D341Med (cell line): ENCODE results near the gene EVI5.
A peak's percentile ranks its signal among the peaks of the same experiment; 100 is the strongest.
"Not testable (repeated sequence)": the region's sequence is repeated elsewhere in the genome, so short reads cannot be mapped to it uniquely, and the experiment has no call there.

ENCODE experiments used
- DNase-seq: peaks from one replicate; pipeline ENCODE4 v3.0.0; 2012; ENCODE audit warnings: low spot score

The EVI5 gene

DNA sequence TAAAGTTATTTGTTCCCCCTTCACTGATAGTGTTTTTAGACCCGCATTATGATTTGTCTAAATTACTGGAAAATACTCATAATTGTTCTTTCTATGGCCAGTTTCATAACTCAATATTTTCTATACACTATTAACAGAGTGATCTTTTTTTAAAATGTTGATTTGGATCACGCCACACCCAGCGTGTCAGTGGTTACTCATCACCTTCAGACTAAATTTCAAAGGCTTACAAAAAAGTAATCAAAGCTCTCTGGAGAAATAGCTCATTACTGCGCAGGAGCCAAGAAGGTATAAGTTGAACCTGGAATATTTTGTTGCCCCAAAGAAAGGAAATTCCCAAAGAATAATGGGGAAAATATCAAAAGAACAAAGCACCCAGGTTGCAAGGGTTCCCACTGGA lies 104.9 kb downstream of the EVI5 start:
- no peak for DNase-seq

DNA sequence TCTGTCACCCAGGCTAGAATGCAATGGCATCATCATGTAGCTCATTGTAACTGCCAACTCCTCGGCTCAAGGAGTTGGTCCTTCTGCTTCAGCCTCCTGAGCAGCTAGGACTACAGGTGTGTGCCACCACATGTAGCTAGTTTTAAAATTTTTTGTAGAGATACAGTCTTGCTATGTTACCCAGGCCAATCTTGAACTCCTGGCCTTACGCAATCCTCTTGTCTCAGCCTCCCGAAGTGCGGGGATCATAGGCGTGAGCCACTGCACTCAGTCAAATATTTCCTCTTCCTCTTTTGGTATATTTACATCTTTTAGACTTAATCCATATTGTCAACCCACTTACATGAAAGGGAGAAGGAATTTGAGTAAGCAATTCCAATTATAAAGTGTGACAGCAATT lies 121.1 kb downstream of the EVI5 start:
- no peak for DNase-seq

DNA sequence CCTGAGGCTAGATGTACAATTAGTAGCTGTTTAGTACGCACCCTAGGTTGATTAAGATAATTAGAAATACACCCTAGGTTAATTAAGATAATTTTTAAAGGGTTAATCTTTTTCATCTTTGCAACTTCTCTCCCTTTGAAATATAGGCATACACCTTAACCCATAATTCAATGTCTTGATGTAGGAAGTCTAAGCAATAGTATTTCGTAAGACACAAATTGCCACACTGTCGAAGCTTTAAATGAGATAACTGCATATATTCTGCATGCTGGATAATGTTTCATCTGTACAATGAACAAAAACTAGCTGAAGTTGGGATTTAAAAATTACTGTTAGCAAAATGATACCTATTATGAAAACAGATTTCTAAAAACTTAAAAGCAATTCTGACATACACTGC lies 122.9 kb downstream of the EVI5 start:
- DNase-seq = no peak

DNA sequence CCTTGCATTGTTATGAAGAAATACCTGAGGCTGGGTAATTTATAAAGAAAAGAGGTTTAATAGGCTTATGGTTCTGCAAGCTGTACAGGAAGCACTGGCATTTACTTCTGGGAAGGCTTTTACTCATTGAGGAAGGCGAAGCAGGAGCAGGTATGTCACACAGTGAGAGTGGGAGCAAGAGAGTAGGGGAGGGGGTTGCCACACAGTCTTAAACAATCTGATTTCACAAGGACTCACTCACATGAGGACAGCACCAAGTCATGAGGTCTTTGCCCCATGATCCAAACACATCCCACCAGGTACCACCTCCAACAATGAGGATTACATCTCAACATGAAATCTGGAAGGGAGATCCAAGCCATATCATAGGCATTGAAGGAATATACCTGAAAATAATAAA lies 127.2 kb downstream of the EVI5 start:
- no peak for DNase-seq

DNA sequence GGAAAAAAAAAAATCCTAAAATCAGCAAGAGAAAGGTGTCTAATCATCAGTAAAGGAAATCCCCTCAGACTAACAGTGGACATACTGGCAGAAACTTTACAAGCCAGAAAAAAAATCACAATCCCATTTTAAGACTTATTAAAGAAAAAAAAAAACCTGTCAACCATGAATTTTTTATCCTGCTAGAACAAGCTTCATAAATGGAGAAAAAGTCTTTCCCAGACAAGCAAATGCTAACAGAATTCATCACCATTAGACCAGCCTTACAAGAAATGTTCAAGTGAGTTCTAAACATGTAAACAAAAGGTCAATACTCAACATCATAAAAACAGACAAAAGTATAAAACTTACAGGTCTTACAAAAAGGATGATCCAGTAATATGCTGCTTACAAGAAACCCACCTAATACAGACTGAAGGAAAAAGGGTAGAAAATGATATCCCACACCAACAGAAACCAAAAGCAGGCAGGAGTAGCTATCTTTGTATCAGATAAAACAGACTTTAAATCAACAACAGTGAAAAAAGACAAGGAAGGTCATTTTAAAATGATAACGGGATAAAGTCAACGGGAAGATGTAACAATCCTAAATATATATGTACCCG lies 129.6 kb downstream of the EVI5 start:
- no peak for DNase-seq

DNA sequence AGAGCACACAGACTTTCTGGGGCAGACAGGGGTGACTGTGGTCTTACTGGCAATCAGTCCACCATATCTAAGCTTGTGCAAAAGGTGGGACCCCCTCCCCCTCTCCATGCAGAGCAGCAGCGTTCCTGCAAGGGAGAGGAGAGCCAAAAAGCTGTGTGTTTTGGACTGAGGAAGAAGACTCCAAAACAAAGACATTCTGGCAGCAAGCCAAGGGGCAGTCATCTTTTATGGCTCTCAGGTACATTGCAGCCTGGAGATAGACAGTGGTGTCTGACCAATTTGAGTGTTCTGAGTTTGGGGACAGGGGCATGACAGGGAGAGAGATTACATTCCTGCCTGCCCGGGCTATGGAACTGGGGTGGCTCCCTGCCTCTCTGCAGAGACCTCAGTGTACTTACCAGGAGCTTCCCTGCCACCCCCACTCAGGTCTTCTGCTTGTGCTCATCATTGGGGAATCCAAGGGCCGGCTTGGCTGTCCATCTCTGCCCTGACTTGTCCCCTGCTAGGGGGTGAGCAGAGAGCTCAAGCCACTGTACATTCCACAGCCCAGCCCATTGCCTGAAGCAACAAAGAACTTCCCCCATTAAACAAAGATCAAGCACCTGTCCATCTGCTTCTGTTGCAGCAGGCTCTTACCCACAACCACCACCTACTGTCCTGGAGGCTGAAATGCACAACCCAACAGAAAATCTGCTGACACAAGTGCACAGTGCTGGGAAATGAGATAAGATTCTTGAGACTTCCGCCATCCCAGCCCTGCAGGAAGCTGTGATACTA lies 131.1 kb downstream of the EVI5 start:
- DNase-seq = no peak

DNA sequence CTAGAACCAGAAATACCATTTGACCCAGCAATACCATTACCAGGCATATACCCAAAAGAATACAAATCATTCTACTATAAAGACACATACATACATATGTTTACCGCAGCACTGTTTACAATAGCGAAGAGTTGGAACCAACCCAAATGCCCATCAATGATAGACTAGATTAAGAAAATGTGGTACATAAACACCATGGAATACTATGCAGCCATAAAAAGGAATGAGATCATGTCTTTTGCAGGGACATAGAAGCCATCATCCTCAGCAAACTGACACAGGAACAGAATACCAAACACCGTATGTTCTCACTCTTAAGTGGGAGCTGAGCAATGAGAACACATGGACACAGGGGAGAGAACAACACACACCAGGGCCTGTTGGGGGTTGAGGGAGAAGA lies 144.2 kb downstream of the EVI5 start:
- not testable (repeated sequence) for DNase-seq

DNA sequence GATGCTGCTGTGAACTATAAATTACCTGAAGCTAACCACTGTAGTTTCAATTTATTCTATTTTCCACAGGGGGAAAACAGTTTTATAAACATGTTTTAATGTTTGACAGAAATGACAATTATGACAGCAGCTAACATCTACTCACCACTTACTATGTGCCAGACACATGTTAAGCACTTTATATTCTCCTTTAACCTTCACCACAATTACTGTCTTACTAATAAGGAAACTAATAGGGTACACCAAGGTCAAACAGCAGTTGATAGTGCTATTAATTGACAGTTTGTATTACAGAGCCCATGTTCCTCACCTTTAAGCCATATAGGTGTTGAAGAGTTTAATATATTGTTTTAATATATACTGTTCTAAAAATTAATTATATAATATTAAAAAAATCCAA lies 146.4 kb downstream of the EVI5 start:
- DNase-seq = no peak

DNA sequence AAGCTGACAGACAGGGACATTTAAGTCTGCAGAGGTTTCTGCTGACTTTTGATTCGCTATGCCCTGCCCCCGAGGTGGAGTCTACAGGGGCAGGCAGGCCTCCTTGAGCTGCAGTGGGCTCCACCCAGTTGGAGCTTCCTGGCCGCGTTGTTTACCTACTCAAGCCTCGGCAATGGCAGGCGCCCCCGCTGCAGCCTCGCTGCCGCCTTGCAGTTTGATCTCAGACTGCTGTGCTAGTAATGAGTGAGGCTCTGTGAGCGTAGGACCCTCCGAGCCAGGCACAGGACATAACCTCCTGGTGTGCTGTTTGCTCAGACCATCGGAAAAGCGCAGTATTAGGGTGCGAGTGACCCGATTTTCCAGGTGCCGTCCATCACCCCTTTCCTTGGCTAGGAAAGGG lies 149.7 kb downstream of the EVI5 start:
- not testable (repeated sequence) for DNase-seq

DNA sequence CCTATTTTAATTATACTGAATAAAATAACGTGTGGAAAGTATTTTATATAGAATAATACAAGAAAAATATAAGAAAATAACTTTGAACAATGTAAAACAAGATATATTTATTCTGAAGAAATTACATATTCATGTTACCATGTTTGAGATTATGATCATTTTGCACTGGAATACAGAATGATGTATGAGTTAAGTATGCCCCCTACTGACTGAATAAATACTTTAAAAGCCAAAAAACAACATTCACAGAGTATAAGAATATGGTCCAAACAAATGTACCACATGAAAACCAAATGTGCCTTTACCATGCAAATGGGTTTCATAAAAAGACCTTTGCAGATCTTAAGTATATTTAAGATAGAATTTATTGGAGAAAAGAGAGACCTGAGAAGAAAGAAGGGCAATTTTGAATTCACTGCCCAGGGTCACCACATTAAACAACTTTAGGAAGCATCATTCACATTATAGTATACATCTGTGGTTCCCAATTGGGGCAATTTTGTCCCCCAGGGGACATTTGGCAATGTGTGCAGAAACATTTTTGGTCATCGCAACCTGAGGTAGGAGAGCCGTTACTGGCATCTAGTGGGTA lies 161.6 kb downstream of the EVI5 start:
- peak; percentile 13 for DNase-seq

DNA sequence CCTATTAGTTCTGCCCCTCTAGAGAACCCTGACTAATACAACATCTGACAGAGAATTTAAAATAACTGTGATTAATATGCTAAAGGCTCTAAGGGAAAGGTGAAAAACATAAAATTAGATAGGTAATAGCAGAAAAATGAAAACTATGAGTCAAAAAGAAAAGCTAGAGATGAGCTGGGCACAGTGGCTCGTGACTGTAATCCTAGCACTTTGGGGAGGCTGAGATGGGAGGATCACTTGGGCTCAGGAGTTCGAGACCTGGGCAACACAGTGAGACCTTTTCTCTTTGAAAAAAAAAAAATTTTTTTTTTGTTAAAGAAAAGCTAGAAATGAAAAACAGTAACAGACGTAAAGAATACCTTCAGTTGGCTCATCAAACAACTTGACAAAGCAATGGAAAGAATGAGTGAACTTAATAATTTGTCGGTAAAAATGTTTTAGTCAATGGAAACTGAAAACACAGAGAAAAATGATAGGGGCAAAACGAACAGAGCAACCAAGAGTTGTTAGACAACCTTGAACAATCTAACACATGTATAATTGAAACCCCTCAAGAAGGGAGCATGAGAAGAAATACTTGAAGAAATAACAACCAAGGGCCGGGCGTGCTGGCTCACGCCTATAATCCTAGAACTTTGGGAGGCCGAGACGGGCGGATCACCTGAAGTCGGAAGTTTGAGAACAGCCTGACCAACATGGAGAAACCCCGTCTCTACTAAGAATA lies 165.3 kb downstream of the EVI5 start:
- no peak for DNase-seq

DNA sequence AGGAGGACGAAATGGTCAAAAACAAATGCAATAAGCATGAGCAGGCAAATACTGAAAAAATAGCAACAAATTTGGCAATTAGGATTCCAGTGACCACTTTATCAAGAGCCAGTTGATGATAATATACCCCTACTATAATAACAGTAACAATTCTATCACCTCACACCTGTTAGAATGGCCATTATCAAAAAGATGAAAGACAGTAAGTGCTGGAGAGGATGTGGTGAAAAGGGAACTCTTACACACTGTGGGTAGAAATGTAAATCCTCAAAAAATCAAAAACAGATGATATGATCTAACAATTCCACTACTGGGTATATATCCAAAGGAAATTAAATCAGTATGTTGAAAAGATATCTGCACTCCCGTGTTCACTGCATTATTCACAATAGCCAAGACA lies 183.9 kb downstream of the EVI5 start:
- DNase-seq = no peak

DNA sequence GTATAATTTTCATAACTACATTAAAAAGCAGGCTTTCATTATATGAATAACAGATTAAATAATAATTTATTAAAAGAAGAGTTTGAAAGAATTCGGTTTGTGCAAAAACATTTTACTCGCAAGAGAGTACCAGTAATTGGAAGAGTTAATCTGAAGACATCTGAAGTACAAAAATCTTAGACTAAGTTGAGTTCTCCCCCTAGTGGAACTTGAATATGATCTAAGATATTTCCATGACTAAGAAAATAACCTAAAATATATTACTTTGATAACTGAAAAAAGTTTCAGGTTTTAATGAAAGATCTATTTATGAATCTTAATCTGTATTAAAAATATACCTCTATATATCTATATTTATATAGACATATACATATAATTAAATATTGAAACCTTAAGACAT lies 185.7 kb downstream of the EVI5 start:
- peak; percentile 8 for DNase-seq

DNA sequence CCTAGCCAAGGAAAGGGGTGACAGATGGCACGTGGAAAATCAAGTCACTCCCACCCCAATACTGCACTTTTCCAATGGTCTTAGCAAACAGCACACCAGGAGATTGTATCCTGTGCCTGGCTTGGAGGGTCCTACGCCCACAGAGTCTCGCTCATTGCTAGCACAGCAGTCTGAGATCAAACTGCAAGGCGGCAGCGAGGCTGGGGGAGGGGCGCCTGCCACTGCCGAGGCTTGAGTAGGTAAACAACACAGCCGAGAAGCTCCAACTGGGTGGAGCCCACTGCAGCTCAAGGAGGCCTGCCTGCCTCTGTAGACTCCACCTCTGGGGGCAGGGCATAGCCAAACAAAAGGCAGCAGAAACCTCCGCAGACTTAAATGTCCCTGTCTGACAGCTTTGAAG lies 195.5 kb downstream of the EVI5 start:
- DNase-seq = not testable (repeated sequence)

DNA sequence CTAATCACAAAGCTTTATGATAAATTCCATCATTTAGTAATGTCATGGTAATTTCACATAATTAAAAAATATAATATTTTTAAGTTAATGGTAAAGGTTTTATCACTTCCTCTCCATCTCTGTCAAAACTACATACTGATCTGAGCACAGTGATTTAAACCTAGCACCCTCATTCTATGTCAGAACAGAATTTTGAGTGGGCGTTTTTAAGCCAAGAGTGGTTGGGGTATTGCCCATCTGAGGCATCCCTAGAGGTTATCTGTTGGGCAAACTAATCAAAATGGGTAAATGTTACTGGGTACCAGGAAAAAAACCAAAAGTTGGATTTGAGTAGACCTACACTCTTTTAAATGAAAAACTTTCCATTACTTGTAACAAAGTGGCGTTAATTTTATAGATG lies 197.5 kb downstream of the EVI5 start:
- no peak for DNase-seq

DNA sequence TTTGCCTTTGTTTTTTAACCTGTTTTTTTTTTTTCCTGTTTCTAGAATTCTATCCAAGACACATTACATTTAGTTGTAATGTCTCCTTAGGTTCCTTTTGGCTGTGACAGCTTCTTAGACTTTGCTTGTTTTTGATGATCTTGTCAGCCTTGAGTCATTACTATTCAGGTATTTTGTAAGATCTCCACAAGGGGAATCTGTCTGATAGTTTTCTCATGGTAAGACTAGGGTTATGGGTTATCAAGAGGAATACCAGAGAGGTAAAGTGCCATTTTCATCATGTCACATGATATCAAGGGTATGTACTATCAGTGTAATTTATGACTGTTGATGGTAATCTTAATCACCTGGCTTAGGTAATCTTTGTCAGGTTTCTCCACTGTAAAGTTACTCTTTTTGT lies 199.1 kb downstream of the EVI5 start:
- DNase-seq = no peak

DNA sequence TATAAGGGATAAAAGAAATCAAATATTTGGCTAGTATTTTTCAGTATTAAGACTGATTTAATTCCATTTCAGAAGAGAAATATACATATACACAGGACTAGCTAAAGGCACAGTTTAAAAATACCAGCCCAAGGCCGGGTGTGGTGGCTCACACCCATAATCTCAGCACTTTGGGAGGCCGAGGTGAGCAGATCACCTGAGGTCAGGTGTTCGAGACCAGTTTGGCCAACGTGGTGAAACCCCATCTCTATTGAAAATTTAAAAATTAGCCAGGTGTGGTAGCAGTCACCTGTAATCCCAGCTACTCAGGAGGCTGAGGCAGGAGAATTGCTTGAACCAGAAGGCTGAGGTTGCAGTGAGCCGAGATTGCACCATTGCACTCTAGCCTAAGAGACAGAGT lies 200.1 kb downstream of the EVI5 start:
- not testable (repeated sequence) for DNase-seq

DNA sequence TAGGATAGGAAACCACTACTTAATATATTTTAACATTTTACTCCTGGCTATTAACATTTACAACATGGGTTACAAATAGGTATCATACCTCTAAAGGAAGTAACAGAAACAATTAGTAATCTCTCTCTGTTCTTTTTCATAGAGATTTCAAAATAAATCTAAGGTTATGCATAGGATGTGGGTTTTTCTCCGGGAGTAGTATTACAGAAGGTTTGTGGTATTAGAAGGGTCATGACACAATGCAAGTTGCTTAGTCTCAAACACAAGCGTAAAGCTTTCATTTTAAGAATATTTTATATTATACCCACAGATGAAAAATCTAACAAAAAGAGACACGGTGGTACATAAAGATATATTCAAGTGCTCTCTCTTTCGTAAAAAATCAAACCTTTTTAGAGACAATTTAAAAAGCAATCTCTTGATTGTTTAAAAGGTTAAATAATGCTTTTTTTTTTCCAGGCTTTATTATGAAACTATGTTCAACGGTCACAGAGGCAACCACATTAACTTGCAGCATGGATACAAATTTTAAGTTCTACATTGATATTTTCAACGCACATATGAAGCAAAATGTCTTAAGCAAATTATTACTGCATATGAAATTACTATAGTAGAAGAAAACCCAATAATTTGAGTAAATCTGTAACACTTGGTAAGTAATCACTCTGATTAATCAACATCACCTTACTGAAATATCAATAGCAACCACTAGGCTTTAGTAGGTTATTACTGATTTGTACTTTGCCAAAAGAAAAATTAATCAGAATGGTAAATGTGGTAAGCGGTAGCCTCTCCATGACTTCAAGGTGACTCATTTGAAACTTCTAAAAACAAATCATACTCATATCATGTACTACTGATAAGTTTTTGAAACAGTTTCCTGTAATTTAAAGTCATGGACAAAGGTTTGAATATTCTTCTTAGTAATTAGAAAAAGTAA lies 200.8 kb downstream of the EVI5 start:
- no peak for DNase-seq

DNA sequence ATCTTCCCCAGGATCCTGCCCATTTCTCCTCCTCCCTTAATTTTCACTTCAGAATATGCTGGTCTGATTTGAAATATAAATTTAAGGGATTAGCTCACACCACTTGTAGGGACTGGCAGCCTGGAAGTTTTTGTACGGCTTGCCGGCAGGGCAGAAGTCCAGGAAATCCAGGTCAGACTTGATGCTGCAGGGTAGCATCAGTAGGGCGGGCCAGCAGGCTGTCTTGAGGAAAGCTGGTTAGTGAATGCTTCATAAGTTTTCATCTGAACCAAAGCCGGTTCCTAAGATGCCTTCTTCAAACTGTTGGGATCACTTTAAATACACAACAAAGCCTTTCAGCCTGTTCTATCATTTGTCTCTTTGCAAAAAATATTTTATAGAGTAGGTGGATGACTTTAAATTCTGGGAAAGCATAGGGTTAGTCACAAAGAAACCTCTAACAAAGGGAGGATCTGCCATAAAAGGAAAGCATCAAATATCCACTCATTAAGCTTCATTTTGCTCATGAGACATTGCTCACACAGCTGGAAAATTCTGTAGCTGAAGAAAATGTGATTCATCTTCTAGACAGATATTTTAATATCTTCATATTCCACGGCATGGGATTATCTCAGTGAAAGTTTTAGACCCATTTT lies 207.5 kb downstream of the EVI5 start:
- DNase-seq = no peak

DNA sequence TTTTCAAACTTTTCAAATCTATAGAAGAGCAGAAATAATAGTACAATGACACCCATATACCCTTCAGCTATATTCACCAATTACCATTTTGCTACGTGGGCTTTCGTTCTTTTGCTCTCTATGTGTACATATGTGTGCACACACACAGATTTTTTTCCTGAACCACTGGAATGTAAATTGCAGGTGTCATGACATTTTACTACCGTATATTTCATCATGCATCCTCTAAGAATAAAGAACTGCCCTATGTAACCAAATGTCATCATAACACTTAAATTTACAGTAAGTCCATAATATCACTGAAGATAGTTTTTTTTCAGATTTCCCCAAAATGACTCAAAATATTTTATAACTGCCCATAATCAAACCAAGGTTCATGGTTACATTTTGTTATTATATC lies 209.8 kb downstream of the EVI5 start:
- no peak for DNase-seq

DNA sequence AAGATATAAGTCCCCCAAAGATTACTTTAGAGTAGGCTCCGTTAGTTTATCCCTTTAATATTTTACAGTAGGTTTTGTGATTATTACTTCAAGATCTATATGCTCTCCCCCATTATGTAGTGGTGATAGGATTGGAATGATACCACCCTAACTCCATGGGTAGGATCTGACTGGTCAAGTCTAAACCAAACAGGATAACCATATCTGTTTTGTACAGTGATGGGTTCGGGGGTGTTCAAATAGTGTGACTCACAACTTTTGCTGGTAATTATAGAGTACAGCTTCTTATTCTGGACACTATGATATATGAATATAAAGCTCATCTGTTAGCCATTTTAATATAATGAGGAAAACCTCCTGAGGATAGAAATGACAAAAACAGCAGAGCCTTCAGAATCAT lies 212.4 kb downstream of the EVI5 start:
- no peak for DNase-seq
